ENCODE results near the gene PIP4K2A. TPM values are rescaled to one million over a fixed set of nuclear protein-coding genes. Genes with fewer than 3 reads are reported as not detected.

The PIP4K2A gene
- total and polyA plus RNA-seq, 2 of the 8 experiments (the other 6 are each of a cell fraction or from before 2014, with no cell fraction given) = 19.0 to 60.9 TPM

- no peak overlapping the region for H3K27ac ChIP-seq (ENCODE audit: low read depth, low read length)
- peaks cover 5 to 25% (median 17%) of the 10 kb centered on the region in 4 experiments; a peak in 6 of 7 replicates for H3K4me1 ChIP-seq (replicated peaks in 1 of 4; ENCODE audit: control insufficient read depth in 3 of 4, insufficient read depth in 4 of 4, low read length in 3 of 4)
- no peak overlapping the region for H2BK120ac ChIP-seq (replicated peaks; ENCODE audit: low read depth, low read length)
- no peak for FAIRE-seq
- POLR2A ChIA-PET (ENCODE audit: partially characterized antibody) = no interaction called here
- no peak overlapping the region for H2BK5ac ChIP-seq (ENCODE audit: low read depth, low read length)
- H4K5ac ChIP-seq (ENCODE audit: insufficient read length, low read depth, low read length) = no peak overlapping the region
- peaks cover 10% of the 10 kb centered on the region for H3K79me1 ChIP-seq (ENCODE audit: low read depth, low read length)
- 84% methylated on average over 8 of the region's 8 CpGs; no CpG with 5 or more reads in 1 of the 2 experiments for WGBS, 2 experiments (ENCODE audit: extremely low coverage in 1 of 2, insufficient coverage in 1 of 2, insufficient read length in 1 of 2, insufficient replicate concordance in 2 of 2, low coverage in 1 of 2, low lambda C conversion rate in 2 of 2, missing lambda C conversion rate in 1 of 2)
- H3K79me2 ChIP-seq (ENCODE audit: control insufficient read depth in 1 of 2, insufficient read depth in 2 of 2, low read length in 2 of 2) = peaks cover 27 to 89% of the 10 kb centered on the region in 2 experiments
- no peak overlapping the region for H2BK20ac ChIP-seq (ENCODE audit: low read length)
- no peak overlapping the region for H3K18ac ChIP-seq (ENCODE audit: extremely low read depth, low read length)
- no peak overlapping the region for H2BK15ac ChIP-seq (ENCODE audit: low read length)
- peaks cover 0 to 3% of the 10 kb centered on the region in 2 experiments for H4K20me1 ChIP-seq (replicated peaks in 1 of 2; ENCODE audit: control insufficient read depth in 1 of 2, insufficient read depth in 2 of 2, low read length in 2 of 2)
- H3K4me3 ChIP-seq (ENCODE audit: extremely low read depth in 1 of 4, insufficient read depth in 2 of 4, low read depth in 3 of 4, low read length in 4 of 4) = no peak overlapping the region
- no peaks in the 10 kb centered on the region for H3K27me3 ChIP-seq (replicated peaks in 1 of 4; ENCODE audit: control insufficient read depth in 3 of 4, extremely low read depth in 1 of 4, insufficient read depth in 3 of 4, low read length in 3 of 4)
- H3K14ac ChIP-seq (ENCODE audit: insufficient read length) = no peak overlapping the region
- peak overlapping the region; percentile 11; the same call in 1 of the 2 replicates for H2BK12ac ChIP-seq (ENCODE audit: low read depth, low read length)
- no peak overlapping the region for H3K4me2 ChIP-seq (ENCODE audit: insufficient read depth in 1 of 2, low read depth in 2 of 2, low read length in 2 of 2)
- CTCF ChIA-PET (ENCODE audit: partially characterized antibody) = no interaction called here
- 0 out of 2 replicates have a peak, but pooled peaks cover 2% of the 10 kb centered on the region for H3K23me2 ChIP-seq (ENCODE audit: low read depth, low read length)
- no peak overlapping the region for H4K8ac ChIP-seq (ENCODE audit: extremely low read depth, insufficient read depth, low read length)
- H3K36me3 ChIP-seq (ENCODE audit: control insufficient read depth in 2 of 4, insufficient read depth in 4 of 4, low read length in 3 of 4) = no peaks in the 10 kb centered on the region
- no peak overlapping the region for H4K91ac ChIP-seq (replicated peaks; ENCODE audit: insufficient read length, low read length)
- DNase-seq (ENCODE audit: low read depth in 1 of 2, low spot score in 2 of 2) = no peak
- no peak overlapping the region for H2AK5ac ChIP-seq (ENCODE audit: low read depth, low read length)
- H2AFZ ChIP-seq (ENCODE audit: low read length) = no peak overlapping the region
- no peak overlapping the region for H3K56ac ChIP-seq (replicated peaks; ENCODE audit: insufficient read length, low read depth, low read length)
- H3K4ac ChIP-seq (replicated peaks; ENCODE audit: insufficient read length, low read depth, low read length) = no peak overlapping the region
- H3K23ac ChIP-seq (ENCODE audit: insufficient read length) = no peak overlapping the region
- H3K9me3 ChIP-seq (ENCODE audit: insufficient read depth in 2 of 2, low read depth in 1 of 2, low read length in 1 of 2) = no peaks in the 10 kb centered on the region
- no peak overlapping the region for H3K9ac ChIP-seq (replicated peaks in 1 of 4; ENCODE audit: extremely low read depth in 1 of 4, low read depth in 3 of 4, low read length in 3 of 4)
- TF ChIP-seq EP300 (IDR thresholded peaks at IDR 0.05; ENCODE audit: borderline replicate concordance in 1 of 2, low read depth in 2 of 2, low read length in 2 of 2) = no peak
Measured at GRCh38 chr10:22685926-22686325, 28.5 kb downstream of the PIP4K2A start.

All from H1 (cell line).